HG03460 (cell line): ENCODE data around the gene GCFC2.
A peak's percentile ranks its signal among the peaks of the same experiment; 100 is the strongest.

Experiments used
- ATAC-seq: cut with Tn5 transposase; IDR thresholded peaks from one replicate; pipeline ENCODE4 v1.9.1; 2021; ENCODE audit not compliant: unreplicated experiment

GCFC2 gene

GRCh38 chr2:75632091-75632701 lies 78.5 kb downstream of the GCFC2 start:
- ATAC-seq, result no peak

GRCh38 chr2:75627902-75628504 lies 82.7 kb downstream of the GCFC2 start:
- peak; percentile 85 for ATAC-seq

- ATAC-seq, result no peak
Measured at GRCh38 chr2:75622929-75623328, 87.8 kb downstream of the GCFC2 start.

GRCh38 chr2:75622500-75622899 lies 88.2 kb downstream of the GCFC2 start:
- ATAC-seq, result no peak

GRCh38 chr2:75621228-75621627 lies 89.5 kb downstream of the GCFC2 start:
- ATAC-seq, result no peak

GRCh38 chr2:75619956-75620740 lies 90.6 kb downstream of the GCFC2 start:
- ATAC-seq, result no peak

GRCh38 chr2:75616933-75617332 lies 93.8 kb downstream of the GCFC2 start:
- no peak for ATAC-seq

- no peak for ATAC-seq
Measured at GRCh38 chr2:75616406-75616805, 94.3 kb downstream of the GCFC2 start.

- no peak for ATAC-seq
Measured at GRCh38 chr2:75614162-75614651, 96.5 kb downstream of the GCFC2 start.

GRCh38 chr2:75612862-75613243 lies 97.9 kb downstream of the GCFC2 start:
- no peak for ATAC-seq
